K562 (cell line): ENCODE data around the gene DCTN5. TPM values are rescaled to one million over a fixed set of nuclear protein-coding genes. Genes with fewer than 3 reads are reported as not detected.
A peak's percentile ranks its signal among the peaks of the same experiment; 100 is the strongest.
"Not testable (repeated sequence)": the region's sequence is repeated elsewhere in the genome, so short reads cannot be mapped to it uniquely, and the experiment has no call there.

ENCODE experiments used
- ATAC-seq: fragments of 200-7000 bp; cut with Tn5 transposase; 3 replicates; pipeline ENCODE4 v1.9.1; 2020; ENCODE audit warnings: moderate library complexity
- BruUV-seq: library from RNA; stranded (reverse); fragments of 400-500 nt; replicated peaks from 2 replicates; lab custom pipeline; 2021; lab: Mats Ljungman, UMichigan
- CTCF ChIA-PET: fragments of 300-600 bp; formaldehyde crosslinking; extraction: SDS; loops from one replicate; lab custom pipeline; 2021; ENCODE audit warnings: low intra/inter-chr PET ratio; lab: Yijun Ruan, JAX
- POLR2A ChIA-PET: fragments of 300-600, 350-650 bp; sonication (Branson Sonifier 250); formaldehyde crosslinking; extraction: SDS; loops from one replicate; lab custom pipeline; 2021; ENCODE audit warnings: antibody characterized with exemption, inconsistent platforms; lab: Yijun Ruan, JAX
- DNase-seq, 4 experiments: peaks; one replicate each; pipeline versions ENCODE4 v3.0.0 to v3.0.0-alpha.2; 2011 to 2018; ENCODE audit warnings: low spot score in 3 of 4, mixed read lengths in 3 of 4; ENCODE audit errors: extremely low read depth in 1 of 4
- FAIRE-seq: peaks from 2 replicates; lab custom pipeline; 2011; peaks lifted over from hg19 to GRCh38; lab: Jason Lieb, UNC
- H2AFZ ChIP-seq: 2 replicates; pipeline ENCODE4 v1.6.0; 2011; ENCODE audit warnings: low read depth, low read length, control low read depth, inconsistent platforms
- H3K27ac ChIP-seq: fragments of 200-600 bp; 3 replicates; pipeline ENCODE4 v1.8.0; 2011; ENCODE audit warnings: low read depth, mild to moderate bottlenecking, control low read depth, inconsistent platforms, low read length, moderate library complexity, mixed read lengths; ENCODE audit errors: extremely low read depth
- H3K27me3 ChIP-seq, 2 experiments: fragments of 300-600 bp in 1 of 2; 2 replicates in 1 of 2; 3 replicates in 1 of 2; pipeline versions ENCODE4 v1.6.0 to v1.8.0; 2011; ENCODE audit warnings: inconsistent platforms in 2 of 2, low read length in 2 of 2, mild to moderate bottlenecking in 1 of 2, mixed read lengths in 1 of 2, moderate library complexity in 1 of 2; ENCODE audit not compliant: control insufficient read depth in 2 of 2, insufficient read depth in 2 of 2
- H3K36me3 ChIP-seq: fragments of 300-600 bp; 3 replicates; pipeline ENCODE4 v1.8.0; 2011; ENCODE audit warnings: mild to moderate bottlenecking, low read length, inconsistent platforms; ENCODE audit not compliant: control insufficient read depth, insufficient read depth
- H3K4me1 ChIP-seq, 2 experiments: fragments of 200-600 bp in 1 of 2; replicated peaks in 1 of 2; 2 replicates in 1 of 2; 3 replicates in 1 of 2; pipeline versions ENCODE4 v1.5.1 to v1.8.0; 2011; ENCODE audit warnings: inconsistent platforms in 2 of 2, low read length in 2 of 2, mild to moderate bottlenecking in 1 of 2, mixed read lengths in 1 of 2, moderate library complexity in 1 of 2; ENCODE audit not compliant: control insufficient read depth in 2 of 2, insufficient read depth in 2 of 2
- H3K4me2 ChIP-seq: 2 replicates; pipeline ENCODE4 v1.6.1; 2011; ENCODE audit warnings: low read length, control low read depth, inconsistent platforms, mixed read lengths; ENCODE audit not compliant: insufficient read depth
- H3K4me3 ChIP-seq: fragments of 200-600 bp; sonication (generic), shearing (Covaris generic); 2 replicates; pipeline ENCODE4 v1.5.1; 2016; ENCODE audit warnings: control low read depth, inconsistent platforms
- H3K79me2 ChIP-seq: fragments of 200-600 bp; 3 replicates; pipeline ENCODE4 v1.8.0; 2011; ENCODE audit warnings: low read length, inconsistent platforms; ENCODE audit not compliant: control insufficient read depth, insufficient read depth
- H3K9ac ChIP-seq, 2 experiments: 2 replicates each; pipeline versions ENCODE4 v1.6.0 to v1.6.1; 2011; ENCODE audit warnings: low read depth in 2 of 2, low read length in 2 of 2, control low read depth in 1 of 2, inconsistent platforms in 1 of 2, mild to moderate bottlenecking in 1 of 2, mixed read lengths in 1 of 2; ENCODE audit not compliant: insufficient read depth in 1 of 2
- H3K9me1 ChIP-seq: one replicate; pipeline ENCODE4 v1.6.0; 2011; ENCODE audit warnings: inconsistent platforms, mild to moderate bottlenecking, low read length, moderate library complexity; ENCODE audit not compliant: control insufficient read depth, insufficient read depth
- H3K9me3 ChIP-seq: replicated peaks from 2 replicates; pipeline ENCODE4 v1.5.1; 2011; ENCODE audit warnings: low read depth, low read length, inconsistent platforms; ENCODE audit not compliant: control insufficient read depth, insufficient read depth
- H4K20me1 ChIP-seq: replicated peaks from 2 replicates; pipeline ENCODE4 v1.6.1; 2011; ENCODE audit warnings: low read length, inconsistent platforms, mixed read lengths; ENCODE audit not compliant: control insufficient read depth, insufficient read depth
- PHB ChIP-seq: fragments of 250-450 bp; sonication (Bioruptor Pico); IDR thresholded peaks from 2 replicates; pipeline ENCODE4 v1.5.0; 2021
- ZNF146 ChIP-seq: IDR thresholded peaks from one replicate; pipeline ENCODE4 v1.6.1; 2018; ENCODE audit warnings: missing compliant biosample characterization; ENCODE audit not compliant: unreplicated experiment
- WGBS: fragments of 100-300 bp; shearing (Covaris generic); methylation state at CpG from one replicate; pipeline ENCODE4 v1.1.6; 2016; ENCODE audit warnings: low coverage, mixed read lengths; ENCODE audit not compliant: insufficient coverage; ENCODE audit errors: missing lambda C conversion rate; 5-methylcytosine and 5-hydroxymethylcytosine counted together
- in situ Hi-C: fragments of 300-500 bp; cut with MboI; formaldehyde crosslinking; loops from 4 replicates; pipeline ENCODE4 v1.15.0; 2018; ENCODE audit warnings: inconsistent platforms, mixed read lengths
- intact Hi-C: fragments of 100-400 bp; cut with micrococcal nuclease; formaldehyde crosslinking; loops from 2 replicates; pipeline ENCODE4 v1.14.2; 2022
- polyA plus RNA-seq, 8 experiments: library from polyadenylated mRNA; depleted of rRNA in 4 of 8; stranded (reverse) in 5 of 8; unstranded in 3 of 8; fragments of >200 nt; fragmentation: Nextera tagmentation in 2 of 8; fragmentation: Illumina TruSeq in 1 of 8; extraction: Ambion mirVana in 2 of 8; extraction: Trizol in 1 of 8; gene quantifications; 2 replicates each; pipeline versions ENCODE4 v1.2.1 to v1.2.3, GENCODE V29; 2011 to 2014; ENCODE audit warnings: inconsistent platforms in 1 of 8, missing spikeins in 1 of 8
- total RNA-seq, 7 experiments: library from RNA; depleted of rRNA in 6 of 7; stranded (reverse); fragments of >200 nt in 6 of 7; fragmentation: Illumina TruSeq in 2 of 7; extraction: Trizol in 2 of 7; gene quantifications; 2 replicates each; pipeline versions ENCODE4 v1.2.1 to v1.2.3, GENCODE V29; 2011 to 2021; ENCODE audit warnings: low replicate concordance in 1 of 7

Gene DCTN5
- total and polyA plus RNA-seq, 9 of the 15 experiments (the other 6 are each of a cell fraction or from before 2014, with no cell fraction given), result 35.8 to 149 (median 75.9) TPM

- BruUV-seq, DNase-seq, H3K27ac ChIP-seq, H3K9me3 ChIP-seq, CTCF ChIA-PET, H3K9ac ChIP-seq, H4K20me1 ChIP-seq, intact Hi-C loops, H3K9me1 ChIP-seq, H3K4me1 ChIP-seq, H2AFZ ChIP-seq, H3K79me2 ChIP-seq, in situ Hi-C loops, POLR2A ChIA-PET, ATAC-seq, H3K4me2 ChIP-seq, H3K4me3 ChIP-seq, FAIRE-seq, H3K27me3 ChIP-seq: not testable (repeated sequence)
- WGBS, result 97% methylated on average over 3 of the region's 3 CpGs
- TF ChIP-seq ZNF146 (CRISPR knock-in tag), result peak; percentile 41
- H3K36me3 ChIP-seq, result peaks cover 67% of the 10 kb centered on the region
These were observed 9.4 kb upstream of the DCTN5 start for GRCh38 chr16:23631874-23632273.

GRCh38 chr16:23634461-23635036 is 6.7 kb upstream of the DCTN5 start:
- no TSS peak for BruUV-seq
- CTCF ChIA-PET, result no interaction called here
- no peak overlapping the region for H2AFZ ChIP-seq
- H4K20me1 ChIP-seq, result no peaks in the 10 kb centered on the region; the same call in 1 of the 2 replicates
- no peaks in the 10 kb centered on the region for H3K9me1 ChIP-seq
- no peak overlapping the region for H3K27ac ChIP-seq
- POLR2A ChIA-PET, result interaction anchor here (0.6 to 0.7 kb wide), 3 partner anchors 50 to 339 kb away, joined by 3 read pairs; no protein-coding TSS in a partner anchor
- peaks cover 9% of the 10 kb centered on the region; the same call in 2 of the 3 replicates for H3K79me2 ChIP-seq
- peaks cover 58% of the 10 kb centered on the region for H3K36me3 ChIP-seq
- 77% methylated on average over 4 of the region's 4 CpGs for WGBS
- intact Hi-C loops, result no loop called here
- FAIRE-seq (no peak), DNase-seq (no peak), ATAC-seq (no peak)
- H3K4me3 ChIP-seq, result no peak overlapping the region
- no peak overlapping the region for H3K9ac ChIP-seq
- no peaks in the 10 kb centered on the region for H3K9me3 ChIP-seq
- H3K4me2 ChIP-seq, result no peak overlapping the region
- no peaks in the 10 kb centered on the region for H3K27me3 ChIP-seq
- no peak for TF ChIP-seq PHB (CRISPR knock-in tag)
- peaks cover 0 to 3% of the 10 kb centered on the region in 2 experiments; a peak in 1 of 5 replicates for H3K4me1 ChIP-seq
- in situ Hi-C loops, result no loop called here
